GM19351 (cell line): Measurements from ENCODE around the gene ATP2A3.
"Not testable (repeated sequence)": the region's sequence is repeated elsewhere in the genome, so short reads cannot be mapped to it uniquely, and the experiment has no call there.

Experiments used
- ATAC-seq: cut with Tn5 transposase; IDR thresholded peaks from one replicate; pipeline ENCODE4 v1.9.1; 2021; ENCODE audit warnings: mild to moderate bottlenecking, moderate library complexity; ENCODE audit not compliant: unreplicated experiment

ATP2A3 gene

DNA sequence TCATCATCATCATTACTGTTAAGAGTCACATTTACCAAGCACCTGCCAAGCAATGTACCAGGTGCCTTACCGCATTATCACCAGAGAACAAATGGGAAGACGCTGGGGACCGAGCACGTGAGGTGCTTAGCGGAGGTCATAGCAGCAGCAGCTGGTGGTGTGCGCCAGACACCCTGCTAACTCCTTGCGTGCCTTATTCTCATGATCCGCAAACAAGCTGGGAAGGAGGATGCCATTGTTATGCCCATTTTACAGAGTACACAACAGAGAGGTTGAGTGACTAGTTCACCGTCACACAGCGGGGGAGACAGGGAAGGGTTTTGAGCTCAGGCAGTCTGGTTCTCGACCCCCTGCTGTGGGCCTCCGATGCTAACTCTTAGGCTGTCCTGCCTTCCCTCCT is 7.3 kb downstream of the ATP2A3 start:
- ATAC-seq, result no peak

DNA sequence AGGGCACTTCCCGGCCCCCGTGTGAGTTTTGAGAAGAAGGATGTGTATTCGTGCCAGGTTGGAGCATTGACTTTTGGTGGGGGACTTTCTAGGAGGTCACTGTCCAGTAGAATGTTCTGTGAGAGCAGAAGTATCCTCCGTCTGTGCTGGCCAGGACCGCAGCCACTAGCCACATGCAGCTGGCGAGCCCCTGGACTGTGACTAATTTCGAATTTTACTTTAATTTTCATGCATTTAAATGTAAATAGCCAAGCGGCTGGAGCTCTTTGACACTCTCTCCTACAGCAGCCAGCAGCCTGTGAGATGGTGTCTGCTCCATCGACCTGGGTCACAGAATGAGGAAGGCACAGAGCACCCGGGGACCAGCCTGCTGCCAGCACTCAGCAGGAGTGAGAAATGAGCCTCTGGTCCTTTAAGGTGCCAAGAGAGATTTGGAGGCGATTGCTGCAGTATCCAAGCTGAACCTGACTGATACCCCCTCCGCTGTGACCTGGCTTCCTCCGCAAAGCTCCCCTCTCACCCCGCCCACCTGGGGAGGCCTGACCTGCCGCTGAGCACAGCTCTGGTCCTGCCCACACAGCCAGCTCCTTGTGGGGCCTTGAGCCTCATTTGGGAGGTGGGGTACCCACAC is 7.8 kb downstream of the ATP2A3 start:
- no peak for ATAC-seq

DNA sequence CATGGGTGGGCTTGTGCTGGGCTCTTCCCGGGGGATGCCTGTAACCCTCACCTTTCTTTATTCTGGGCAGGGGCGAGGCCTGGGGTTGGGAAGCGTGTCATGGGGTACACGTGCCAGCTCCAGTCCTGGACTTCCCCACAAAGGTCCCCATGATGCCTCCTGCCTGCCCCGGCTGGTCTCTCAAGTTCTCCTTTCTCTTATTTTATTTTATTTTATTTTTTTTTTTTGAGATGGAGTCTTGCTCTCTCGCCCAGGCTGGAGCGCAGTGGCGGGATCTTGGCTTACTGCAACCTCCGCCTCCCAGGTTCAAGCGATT is 8.6 kb downstream of the ATP2A3 start:
- ATAC-seq, result no peak

DNA sequence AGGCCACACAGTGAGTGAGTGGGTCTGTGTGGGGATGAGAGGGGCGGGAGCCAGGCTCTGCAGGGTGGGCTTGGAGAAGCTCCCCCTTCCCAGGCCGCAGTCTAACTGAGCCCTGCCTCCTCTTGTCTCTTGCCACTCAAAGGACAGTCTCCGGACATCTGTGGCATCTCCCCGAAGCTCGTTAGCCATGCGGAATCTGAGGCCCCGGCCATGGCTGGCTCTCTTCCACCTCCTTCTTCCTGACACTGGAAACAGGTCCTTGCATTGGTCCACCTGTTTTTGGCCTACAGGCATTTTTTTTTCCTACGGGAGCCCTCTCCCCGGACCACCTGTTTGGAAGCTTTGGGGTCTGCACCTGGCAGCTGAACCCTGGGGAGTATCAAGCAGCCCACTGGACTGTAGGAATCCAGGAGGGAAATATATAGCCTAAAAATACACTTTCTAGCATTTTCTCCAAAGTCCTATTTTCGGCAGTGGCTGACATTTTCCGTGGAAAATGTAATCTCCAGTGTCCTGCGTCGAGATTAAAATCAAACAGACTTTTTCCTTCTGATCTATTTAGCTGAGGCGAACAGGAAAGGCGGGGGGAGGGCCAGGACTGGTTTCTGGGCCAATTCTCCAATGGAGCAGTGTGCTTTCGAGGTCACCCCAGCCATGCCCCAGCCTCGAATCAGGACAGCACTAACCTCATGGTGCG is 9.1 kb downstream of the ATP2A3 start:
- ATAC-seq, result no peak

DNA sequence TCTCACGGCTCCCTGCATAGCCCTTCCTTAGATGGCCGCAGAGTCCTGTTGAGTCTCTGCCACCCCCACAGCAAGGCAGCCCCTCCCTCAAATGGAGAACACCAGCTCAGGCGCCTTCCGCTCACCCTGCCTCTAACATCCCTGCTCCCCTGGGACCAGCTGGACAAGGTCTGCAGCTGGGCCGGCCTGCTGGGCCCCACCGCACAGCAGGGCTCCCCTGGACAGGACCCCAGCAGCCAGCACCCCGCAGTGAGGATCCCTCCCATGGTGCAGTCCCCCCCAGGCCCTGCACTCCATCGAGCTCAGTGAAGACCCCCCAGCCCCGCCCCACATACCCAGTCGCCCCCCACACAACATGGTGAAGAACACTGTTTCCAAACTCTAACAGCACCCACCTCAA is 10.2 kb downstream of the ATP2A3 start:
- ATAC-seq, result no peak

DNA sequence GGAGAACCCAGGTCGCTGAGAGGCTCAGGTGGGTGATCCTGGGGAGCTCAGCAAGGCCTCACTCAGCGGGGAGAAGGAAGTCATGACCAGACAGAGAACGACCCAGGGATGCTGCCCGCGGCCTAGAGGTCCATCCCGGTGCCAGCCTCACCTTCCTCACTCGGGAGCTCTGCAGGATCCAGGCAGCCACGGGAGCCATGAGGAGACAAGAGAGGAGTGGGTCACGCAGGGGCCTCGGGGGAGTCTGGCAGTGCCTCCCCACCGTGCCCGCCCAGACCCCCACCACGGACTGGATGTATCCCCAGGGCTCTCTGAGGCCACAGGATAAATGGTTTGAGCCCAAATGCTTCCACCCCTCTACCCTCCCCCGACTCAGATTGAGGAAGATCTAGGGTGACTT is 10.7 kb downstream of the ATP2A3 start:
- ATAC-seq, result no peak

DNA sequence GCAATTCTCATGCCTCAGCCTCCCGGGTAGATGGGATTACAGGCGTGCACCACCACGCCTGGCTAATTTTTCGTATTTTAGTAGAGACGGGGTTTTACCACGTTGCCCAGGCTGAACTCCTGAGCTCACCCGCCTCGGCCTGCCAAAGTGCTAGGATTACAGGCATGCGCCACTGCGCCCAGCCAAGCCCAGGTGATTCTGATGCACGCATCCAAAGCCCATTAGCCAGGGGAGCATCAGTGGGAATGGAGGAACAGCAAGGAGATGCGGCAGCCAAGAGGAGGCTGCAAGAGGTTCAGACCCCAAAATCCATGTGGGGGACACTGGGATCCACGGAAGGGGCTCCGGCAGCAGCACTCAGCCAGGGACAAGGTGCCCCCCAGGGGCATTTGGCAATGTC is 12.1 kb downstream of the ATP2A3 start:
- ATAC-seq, result no peak

DNA sequence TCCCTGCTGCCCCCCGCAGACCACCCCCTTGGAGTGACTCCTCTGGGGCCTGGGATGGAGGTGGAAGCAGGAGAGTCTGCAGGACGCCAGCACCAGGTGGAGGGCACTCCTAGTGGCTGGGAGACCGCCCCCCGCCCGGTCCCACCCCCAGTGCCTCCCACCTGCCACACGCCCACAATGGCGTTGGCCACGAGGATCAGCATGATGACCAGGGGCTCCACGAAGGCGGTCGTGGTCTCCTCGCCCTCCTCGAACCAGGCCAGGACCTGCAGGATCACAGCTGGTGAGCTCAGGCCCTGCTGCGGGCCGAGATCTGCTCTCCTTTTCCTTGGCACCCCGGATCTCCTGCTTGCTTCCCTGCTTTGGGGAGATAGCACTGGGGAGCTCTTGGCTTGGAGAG is 12.8 kb downstream of the ATP2A3 start:
- ATAC-seq, result no peak

DNA sequence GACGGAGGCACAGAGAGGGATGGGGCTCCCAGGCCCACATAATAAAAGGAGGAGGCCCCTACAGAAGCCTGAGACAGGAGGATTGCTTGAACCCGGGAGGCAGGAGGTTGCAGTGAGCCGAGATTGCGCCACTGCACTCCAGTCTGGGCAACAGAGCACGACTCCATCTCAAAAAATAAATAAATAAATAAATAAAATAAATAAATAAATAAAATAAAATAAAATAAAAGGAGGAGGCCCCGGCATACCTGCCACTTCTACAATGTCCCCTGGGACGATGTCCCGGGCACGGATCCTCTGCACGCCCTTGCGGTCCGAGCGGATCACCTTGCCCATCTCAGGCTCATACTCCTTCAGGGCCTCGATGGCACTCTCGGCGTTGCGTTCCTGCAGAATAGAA is 13.2 kb downstream of the ATP2A3 start:
- ATAC-seq, result no peak

DNA sequence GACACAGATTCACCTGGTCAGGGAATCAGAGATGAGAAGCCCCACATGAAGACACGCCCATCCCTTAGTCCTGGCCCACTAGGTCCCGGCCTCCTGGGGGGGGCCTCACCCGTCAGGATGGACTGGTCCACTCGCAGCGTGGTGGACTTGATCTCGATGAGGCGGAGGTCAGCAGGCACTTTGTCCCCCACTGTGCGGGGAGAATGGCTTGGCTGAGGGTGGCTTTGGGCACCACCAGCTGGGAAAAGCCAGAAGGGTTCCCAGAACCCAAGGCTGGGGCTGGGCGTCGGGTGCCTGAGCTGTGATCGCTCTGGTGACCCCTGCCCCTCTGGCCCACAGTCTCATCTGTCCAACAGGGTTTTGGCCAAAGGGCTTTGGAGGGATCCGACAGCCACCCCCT is 13.7 kb downstream of the ATP2A3 start:
- ATAC-seq, result no peak

DNA sequence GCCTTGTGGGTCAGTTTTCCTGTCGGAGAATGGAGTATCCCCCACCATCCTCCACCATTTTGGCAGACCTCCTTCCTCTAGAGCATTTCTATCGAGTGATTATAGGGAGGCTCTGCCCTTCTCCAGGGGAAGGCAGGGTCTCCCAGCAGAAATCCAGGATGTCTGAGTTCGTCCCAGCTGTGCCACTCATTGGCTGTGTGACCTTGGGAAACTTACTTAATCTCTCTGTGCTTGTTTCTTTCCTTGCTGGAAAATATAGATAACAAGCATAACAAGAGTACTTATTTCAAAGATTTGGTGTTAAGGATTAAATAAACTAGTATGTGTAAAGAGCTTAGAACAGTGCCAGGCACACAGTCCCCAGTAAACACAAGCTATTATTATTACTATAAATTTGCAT is 14.8 kb downstream of the ATP2A3 start:
- ATAC-seq, result no peak

DNA sequence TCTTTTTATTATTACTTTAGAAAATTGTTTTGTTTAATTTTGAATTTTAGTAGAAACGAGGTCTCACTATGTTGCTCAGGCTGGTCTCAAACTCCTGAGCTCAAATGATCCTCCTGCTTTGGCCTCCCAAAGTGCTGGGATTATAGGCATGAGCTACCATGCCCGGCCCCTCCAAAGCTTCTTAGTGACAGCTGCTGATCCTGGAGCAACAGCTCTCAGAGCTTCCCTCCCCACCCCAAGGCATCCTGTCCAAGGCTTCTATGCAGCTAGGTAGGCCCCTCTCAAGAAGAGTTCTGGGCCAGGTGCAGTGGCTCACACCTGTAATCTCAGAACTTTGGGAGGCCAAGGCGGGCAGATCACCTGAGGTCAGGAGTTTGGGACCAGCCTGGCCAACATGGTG is 15.7 kb downstream of the ATP2A3 start:
- ATAC-seq, result not testable (repeated sequence)

DNA sequence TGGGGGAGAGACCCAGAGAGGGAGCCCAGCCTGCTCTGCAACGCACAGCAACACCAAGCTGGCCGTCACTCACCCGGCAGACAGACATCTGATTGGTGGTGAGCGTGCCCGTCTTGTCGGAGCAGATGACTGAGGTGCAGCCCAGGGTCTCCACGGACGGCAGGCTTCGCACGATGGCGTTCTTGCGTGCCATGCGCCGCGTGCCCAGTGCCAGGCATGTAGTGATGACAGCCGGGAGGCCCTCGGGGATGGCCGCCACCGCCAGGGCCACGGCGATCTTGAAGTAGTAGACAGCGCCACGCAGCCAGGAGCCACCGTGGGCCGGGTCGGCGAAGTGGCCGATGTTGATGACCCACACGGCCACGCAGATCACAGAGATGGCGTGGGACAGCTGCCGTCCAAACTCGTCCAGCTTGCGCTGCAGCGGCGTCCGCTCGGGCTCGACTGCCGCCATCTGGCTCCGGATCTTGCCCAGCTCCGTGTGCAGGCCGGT is 16.9 kb downstream of the ATP2A3 start:
- ATAC-seq, result no peak

DNA sequence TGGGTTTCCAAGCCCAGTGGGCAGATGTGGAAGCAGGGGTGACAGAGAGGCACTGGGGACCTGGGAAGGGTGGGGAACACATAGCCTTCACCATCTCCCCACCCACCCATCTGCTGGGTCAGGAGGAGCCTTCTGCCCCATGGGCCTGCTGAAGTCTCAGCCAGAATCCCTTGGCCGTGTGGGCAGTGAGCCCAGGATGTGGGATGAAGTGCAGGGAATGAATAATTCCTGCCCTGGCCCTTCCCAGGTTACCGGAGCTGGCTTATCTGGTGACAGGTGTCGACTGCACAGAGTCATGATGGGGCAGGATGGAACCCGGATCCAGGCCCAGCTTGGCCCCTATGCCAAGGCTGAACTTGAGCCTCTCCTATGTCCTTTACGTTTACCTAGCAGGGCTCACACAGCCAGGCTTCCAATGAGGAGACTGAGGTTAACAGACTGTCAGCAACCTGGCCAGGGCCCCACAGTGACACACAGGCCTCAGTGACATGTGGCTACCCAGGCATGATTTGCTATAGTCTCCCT is 17.5 kb downstream of the ATP2A3 start:
- ATAC-seq, result no peak

DNA sequence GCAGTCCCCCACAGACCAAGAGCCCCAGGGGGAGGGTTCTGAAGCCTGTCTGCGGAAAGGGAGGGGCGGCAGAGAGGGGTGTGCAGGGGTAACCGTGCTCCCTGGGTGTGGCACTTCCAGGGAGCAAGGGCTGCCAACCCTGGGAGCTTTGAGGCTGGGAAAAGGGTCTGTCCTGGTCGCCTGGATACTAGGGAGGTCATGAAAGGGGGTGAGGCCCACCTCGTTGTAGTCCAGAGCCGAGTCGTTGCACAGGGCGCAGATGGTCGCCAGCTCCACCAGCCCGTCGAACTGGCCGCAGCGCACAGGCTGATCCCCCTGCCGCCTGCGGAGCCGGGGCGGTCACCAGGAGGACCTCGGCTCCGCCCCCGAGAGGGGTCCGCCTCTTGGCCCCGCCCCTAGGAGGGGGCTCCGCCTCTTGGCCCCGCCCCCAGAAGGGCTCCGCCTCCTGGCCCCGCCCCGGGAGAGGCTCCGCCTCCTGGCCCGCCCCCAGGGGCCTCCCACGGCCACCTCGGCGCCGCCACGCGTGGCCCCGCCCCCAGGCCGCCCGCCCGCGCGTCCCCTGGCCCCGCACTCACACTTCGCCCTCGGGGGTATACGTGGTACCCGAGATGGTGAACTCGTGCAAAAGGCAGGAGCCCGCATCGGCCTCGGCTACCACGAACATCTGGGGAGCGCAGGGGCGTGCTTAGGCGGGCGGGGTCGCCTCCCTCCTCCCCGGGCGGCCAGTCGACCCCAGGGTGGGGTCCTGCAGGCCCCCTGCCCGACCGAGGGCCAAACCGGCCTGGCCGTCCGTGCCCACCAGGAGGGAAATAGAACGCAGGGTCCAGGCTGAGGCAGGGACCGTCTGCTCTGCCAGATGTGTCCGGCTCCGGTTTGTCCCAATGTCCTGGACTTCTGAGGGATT is 19.5 kb downstream of the ATP2A3 start:
- no peak for ATAC-seq

DNA sequence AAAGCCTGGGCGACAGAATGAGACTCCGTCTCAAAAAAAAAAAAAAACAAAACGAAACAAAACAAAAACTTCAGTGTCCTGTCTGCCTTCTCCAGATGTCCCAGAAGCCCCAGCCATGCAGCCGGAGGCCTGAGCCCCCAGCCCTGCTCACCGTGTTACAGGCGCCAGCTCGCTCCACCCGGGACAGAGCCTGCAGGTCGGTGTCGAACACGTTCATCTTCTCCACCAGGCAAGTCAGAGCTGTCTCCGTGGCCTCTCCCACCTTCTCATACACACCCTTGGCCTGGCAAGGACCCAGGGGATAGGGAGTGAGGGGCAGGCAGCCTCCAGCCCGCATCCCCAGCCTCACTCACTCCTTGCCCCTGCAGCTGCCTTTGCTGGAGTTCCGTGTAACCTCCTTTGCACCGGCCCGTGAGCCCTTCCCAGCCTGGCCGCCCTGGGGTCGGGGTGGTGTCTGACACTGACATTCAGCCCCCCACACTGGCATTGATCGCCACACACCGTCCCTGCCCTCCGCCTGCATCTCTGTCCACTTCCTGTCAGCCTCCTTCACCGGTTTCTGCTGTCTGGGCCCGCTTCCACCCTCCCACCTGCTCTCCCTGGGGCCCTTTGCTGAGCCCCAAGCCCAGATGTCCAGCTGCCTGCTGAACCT is 20.9 kb downstream of the ATP2A3 start:
- no peak for ATAC-seq

DNA sequence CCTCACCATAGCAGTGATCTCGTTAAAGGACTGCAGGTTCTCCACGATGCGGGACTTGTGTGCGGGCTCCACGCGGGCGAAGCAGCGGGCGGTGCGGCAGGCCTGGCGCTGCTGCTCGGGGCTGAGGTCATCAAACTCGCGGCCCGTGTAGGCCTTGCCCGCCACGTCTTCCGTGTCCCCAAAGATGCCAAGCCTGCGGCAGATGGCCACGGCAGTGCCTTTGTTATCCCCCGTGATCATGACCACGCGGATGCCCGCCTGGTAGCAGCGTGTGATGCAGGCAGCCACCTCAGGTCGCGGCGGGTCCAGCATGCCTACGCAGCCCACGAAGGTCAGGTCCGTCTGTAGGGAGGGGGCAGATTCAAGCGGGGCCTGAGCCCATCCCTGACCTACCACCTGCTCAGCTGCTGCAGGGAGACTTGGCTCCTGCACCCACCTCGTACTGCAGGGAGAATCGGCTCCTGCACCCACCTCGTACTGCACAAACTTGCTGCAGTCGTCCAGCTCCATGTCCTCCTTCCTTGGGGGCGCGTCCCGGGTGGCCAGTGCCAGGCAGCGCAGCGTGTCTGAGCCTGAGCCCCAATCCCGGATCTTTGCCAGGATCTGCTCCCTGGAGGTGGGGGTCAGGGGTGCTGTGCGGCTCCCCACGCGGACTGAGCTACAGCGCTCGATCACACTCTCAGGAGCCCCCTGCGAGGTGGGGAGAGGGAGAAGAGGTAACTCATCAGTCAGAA is 23.1 kb downstream of the ATP2A3 start:
- ATAC-seq, result no peak

DNA sequence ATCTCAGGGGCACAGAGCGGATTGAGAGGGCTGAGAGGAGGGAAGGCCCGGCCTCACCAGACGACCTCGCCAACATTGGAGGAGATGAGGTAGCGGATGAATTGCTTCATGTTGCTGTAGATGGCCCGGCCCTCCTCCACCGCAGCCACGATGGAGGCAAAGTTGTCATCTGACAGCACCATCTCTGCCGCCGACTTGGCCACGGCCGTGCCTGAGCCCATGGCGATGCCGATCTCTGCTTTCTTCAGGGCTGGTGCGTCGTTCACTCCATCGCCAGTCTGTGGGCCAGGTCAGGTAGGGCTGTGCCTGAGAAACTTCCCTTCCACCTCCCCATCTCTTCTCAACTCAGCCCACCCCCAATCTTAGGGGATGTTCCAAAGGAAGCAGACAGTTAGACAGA is 26.9 kb downstream of the ATP2A3 start:
- ATAC-seq, result no peak

DNA sequence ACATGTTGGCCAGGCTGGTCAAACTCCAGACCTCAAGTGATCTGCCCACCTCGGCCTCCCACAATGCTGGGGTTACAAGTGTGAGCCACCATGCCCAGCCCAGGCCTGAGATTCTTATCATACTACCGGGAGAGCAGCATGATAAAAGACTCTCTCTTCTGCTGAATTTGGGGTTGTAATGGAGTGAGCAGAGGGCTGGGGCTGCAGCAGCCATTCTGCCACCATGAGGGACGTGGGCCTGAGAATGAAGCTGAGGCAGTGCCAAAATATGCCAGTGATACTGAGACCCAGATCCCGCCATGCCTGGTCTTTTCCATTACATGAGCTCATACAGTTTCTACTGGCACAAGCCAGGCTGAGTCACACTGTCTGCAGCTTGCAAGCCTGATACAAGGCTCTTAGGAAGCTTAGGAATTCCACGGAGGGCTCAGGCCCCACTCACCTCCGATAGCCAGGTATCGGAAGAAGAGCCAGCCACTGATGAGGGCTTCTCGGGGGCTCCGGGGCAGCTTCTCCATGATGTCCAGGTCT is 28.3 kb downstream of the ATP2A3 start:
- no peak for ATAC-seq

DNA sequence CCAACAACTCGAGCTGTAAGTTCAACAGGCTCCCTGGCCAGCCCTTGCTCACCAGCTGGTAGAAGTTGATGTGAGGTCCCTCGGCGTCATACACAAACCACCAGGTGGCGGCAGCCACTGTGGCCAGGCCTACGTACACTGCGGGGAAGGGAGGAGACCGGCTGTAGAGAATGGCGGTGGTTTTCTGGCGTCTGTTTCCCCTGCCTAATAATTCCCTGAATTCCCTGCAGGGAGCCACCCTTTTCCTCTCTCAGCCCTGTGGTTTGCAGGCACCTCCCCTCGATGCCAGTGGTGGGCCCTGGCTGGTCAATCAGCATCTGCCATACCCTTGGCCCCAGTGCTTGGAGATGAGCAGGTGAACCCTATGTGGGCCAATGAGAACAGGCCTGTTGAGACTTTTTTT is 29.1 kb downstream of the ATP2A3 start:
- ATAC-seq, result no peak
